HepG2 (cell line): ENCODE results near the gene CACNA1D.

ENCODE experiments used
- ETS1 ChIP-seq: sonication (generic); formaldehyde crosslinking; IDR thresholded peaks from 2 replicates; pipeline ENCODE4 v1.4.0; 2020; ENCODE audit warnings: missing genetic modification reagents
- PRDM10 ChIP-seq: sonication (generic); formaldehyde crosslinking; IDR thresholded peaks from 2 replicates; pipeline ENCODE4 v1.4.0; 2020; ENCODE audit warnings: low read depth, missing genetic modification reagents
- RFXANK ChIP-seq: IDR thresholded peaks from 2 replicates; pipeline ENCODE4 v1.6.1; 2016
- TOE1 ChIP-seq: sonication (generic); formaldehyde crosslinking; IDR thresholded peaks from 2 replicates; pipeline ENCODE4 v1.4.0; 2020; ENCODE audit warnings: mild to moderate bottlenecking, missing genetic modification reagents
- ZNF138 ChIP-seq: sonication (generic); formaldehyde crosslinking; IDR thresholded peaks from 2 replicates; pipeline ENCODE4 v1.5.0; 2020; ENCODE audit warnings: mild to moderate bottlenecking, low read depth, missing genetic modification reagents
- ZNF33B ChIP-seq: sonication (generic); formaldehyde crosslinking; IDR thresholded peaks from 2 replicates; pipeline ENCODE4 v1.5.1; 2020; ENCODE audit warnings: mild to moderate bottlenecking, missing genetic modification reagents
- ZNF414 ChIP-seq: sonication (generic); formaldehyde crosslinking; IDR thresholded peaks from 2 replicates; pipeline ENCODE4 v1.5.0; 2020; ENCODE audit warnings: missing genetic modification reagents
- ZSCAN29 ChIP-seq: sonication (generic); formaldehyde crosslinking; conservative IDR thresholded peaks from 2 replicates; pipeline ENCODE4 v1.4.0; 2020; ENCODE audit warnings: mild to moderate bottlenecking, missing genetic modification reagents

GRCh38 chr3:53524566-53524965 is 30.2 kb downstream of the CACNA1D start:
- TF ChIP-seq PRDM10 (CRISPR knock-in tag) = no peak
- no peak for TF ChIP-seq ZNF414 (CRISPR knock-in tag)
- no peak for TF ChIP-seq ZNF33B (CRISPR knock-in tag)
- TF ChIP-seq ZNF138 (CRISPR knock-in tag) = no peak
- no peak for TF ChIP-seq ETS1
- no peak for TF ChIP-seq ZSCAN29
- no peak for TF ChIP-seq TOE1 (CRISPR knock-in tag)
- TF ChIP-seq RFXANK (CRISPR knock-in tag) = no peak
